Measurements from ENCODE around the gene DMRT3.
A peak's percentile ranks its signal among the peaks of the same experiment; 100 is the strongest.

Gene DMRT3

GRCh38 chr9:1001838-1002237 lies 25.4 kb downstream of the DMRT3 start:
- TF ChIP-seq CTCF (IDR thresholded peaks at IDR 0.05; ENCODE audit: low read depth, low read length, missing control alignments) = no peak
- H3K4me3 ChIP-seq (replicated peaks; ENCODE audit: low read depth, low read length) = no peak overlapping the region
- peak; percentile 22 for DNase-seq (ENCODE audit: extremely low read depth, low read depth)

DNA sequence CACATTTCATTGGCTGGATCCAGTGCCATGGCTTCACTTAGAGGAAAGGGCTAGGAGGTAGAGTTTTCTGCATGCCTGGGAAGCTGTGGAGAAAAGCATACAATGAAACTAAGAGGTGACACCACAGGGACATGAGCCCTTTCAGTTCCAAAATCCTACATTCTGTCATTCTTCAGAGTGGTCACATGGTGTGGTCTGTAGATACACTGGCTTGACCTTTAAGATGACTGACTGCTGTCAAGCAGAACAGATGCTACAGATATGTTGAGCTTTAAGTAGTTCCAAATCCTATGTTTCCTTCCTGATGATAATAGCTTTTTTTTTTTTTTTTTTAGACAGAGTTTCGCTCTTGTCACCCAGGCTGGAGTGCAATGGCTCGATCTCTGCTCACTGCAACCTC lies 26.2 kb downstream of the DMRT3 start:
- DNase-seq (ENCODE audit: extremely low read depth, low read depth) = no peak
- no peak overlapping the region for H3K4me3 ChIP-seq (replicated peaks; ENCODE audit: low read depth, low read length)
- TF ChIP-seq CTCF (IDR thresholded peaks at IDR 0.05; ENCODE audit: low read depth, low read length, missing control alignments) = no peak

GRCh38 chr9:1005043-1005667 lies 28.7 kb downstream of the DMRT3 start:
- H3K4me3 ChIP-seq (replicated peaks; ENCODE audit: low read depth, low read length) = no peak overlapping the region
- peak; percentile 11 for DNase-seq (ENCODE audit: extremely low read depth, low read depth)
- peak; percentile 62 for TF ChIP-seq CTCF (IDR thresholded peaks at IDR 0.05; ENCODE audit: low read depth, low read length, missing control alignments)

DNA sequence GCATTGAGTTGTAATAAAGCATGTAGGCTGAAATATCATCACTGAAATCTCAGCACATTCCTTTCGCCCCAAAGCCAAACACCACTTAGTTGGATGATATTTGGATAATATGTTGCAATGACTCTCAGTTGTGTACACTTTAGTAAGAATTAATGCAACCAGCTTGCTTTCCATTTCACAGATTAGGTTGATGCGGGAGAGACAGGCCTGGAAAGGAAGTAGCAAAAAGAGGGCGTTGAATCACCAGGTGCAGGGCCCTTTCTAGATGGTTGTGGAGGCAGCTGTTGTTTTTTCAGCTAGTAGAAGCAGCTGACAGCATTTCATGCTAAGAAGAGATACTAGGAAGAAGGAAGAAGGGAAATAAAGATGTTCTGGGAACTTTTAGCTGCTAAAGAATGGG lies 30.9 kb downstream of the DMRT3 start:
- H3K4me3 ChIP-seq (replicated peaks; ENCODE audit: low read depth, low read length) = no peak overlapping the region
- TF ChIP-seq CTCF (IDR thresholded peaks at IDR 0.05; ENCODE audit: low read depth, low read length, missing control alignments) = no peak
- no peak for DNase-seq (ENCODE audit: extremely low read depth, low read depth)

DNA sequence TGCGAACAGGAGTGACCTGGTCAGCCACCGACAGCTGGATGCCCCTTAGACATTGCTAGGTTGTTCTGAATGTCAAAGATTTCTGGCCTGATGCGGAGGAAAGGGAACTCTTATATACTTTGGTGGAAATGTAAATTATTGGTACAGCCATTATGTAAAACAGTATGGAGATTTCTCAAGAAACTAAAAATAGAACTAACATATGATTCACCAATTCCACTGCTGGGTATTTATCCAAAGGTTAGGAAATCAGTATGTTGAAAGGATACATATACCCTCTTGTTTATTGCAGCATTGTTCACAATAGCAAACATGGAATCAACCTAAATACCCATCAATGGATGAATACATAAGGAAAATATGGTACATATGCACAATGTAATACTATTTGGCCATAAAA lies 31.8 kb downstream of the DMRT3 start:
- no peak for DNase-seq (ENCODE audit: extremely low read depth, low read depth)
- no peak for TF ChIP-seq CTCF (IDR thresholded peaks at IDR 0.05; ENCODE audit: low read depth, low read length, missing control alignments)
- no peak overlapping the region for H3K4me3 ChIP-seq (replicated peaks; ENCODE audit: low read depth, low read length)

DNA sequence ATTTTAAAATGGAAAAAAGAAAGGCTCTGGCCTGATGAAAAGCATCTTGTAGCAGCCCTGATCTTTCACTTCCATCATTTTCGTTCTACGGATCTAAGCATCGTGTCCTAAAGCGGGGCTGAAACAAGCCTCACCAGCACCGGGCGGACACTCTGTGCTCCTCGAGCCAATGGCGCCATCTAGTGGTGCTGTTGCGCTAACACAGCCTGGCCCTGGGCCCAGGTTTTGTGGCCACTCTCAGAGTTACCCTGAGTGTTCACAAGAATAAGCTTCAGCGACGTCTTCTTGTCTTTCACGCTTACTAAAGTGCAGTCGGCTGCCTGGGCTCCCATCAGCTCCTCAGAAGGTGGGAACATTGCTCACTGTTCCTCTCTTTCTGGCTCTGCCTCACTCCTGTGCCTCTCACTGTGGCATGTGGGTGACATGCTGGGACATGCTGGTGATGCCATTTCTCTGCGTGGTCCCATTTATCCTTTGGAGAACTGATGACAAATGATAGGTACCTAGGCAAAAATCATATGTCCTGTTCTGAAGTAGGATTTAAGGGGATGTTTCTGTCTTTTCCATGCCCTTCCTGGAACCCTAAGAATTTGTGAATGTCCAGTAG lies 32.7 kb downstream of the DMRT3 start:
- TF ChIP-seq CTCF (IDR thresholded peaks at IDR 0.05; ENCODE audit: low read depth, low read length, missing control alignments) = peak; percentile 95
- no peak overlapping the region for H3K4me3 ChIP-seq (replicated peaks; ENCODE audit: low read depth, low read length)
- peak; percentile 57 for DNase-seq (ENCODE audit: extremely low read depth, low read depth)

DNA sequence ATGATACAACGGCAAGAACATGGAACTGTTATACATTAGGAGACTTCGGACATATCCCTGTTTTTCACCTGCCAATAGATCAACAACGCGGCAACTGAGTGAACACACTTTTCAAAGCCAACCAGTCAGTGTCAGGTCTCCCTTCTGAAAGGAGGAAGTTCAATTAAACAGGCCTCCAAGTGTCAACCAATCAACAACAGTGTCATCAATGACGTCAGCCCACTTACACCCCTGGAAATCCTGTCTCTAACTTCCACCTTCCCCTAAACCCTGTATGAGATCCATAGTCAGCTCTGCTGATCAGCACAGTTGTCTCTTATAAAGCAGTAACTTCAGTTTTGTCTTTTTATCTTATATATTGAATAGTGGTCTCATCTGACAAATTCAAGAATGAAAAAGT lies 36.6 kb downstream of the DMRT3 start:
- no peak for TF ChIP-seq CTCF (IDR thresholded peaks at IDR 0.05; ENCODE audit: low read depth, low read length, missing control alignments)
- DNase-seq (ENCODE audit: extremely low read depth, low read depth) = no peak
- H3K4me3 ChIP-seq (replicated peaks; ENCODE audit: low read depth, low read length) = no peak overlapping the region

Measured in HFF-Myc (cell line).